Fibroblast of pulmonary artery (primary cell): Measurements from ENCODE around the gene RGS9.

Experiments
- DNase-seq: peaks from one replicate; pipeline ENCODE4 v3.0.0-alpha.2; 2010; ENCODE audit warnings: low read depth
- H3K4me3 ChIP-seq: replicated peaks from 2 replicates; pipeline ENCODE4 v1.5.1; 2011; ENCODE audit warnings: low read depth, mild to moderate bottlenecking, control low read depth, low read length, moderate library complexity
- CTCF ChIP-seq: IDR thresholded peaks from 2 replicates; pipeline ENCODE4 v1.5.1; 2011; ENCODE audit warnings: mild to moderate bottlenecking, control low read depth, low read length, inconsistent platforms; ENCODE audit errors: missing control alignments

RGS9 gene

GRCh38 chr17:65182233-65182632 is 45.1 kb downstream of the RGS9 start:
- no peak for DNase-seq
- TF ChIP-seq CTCF = no peak
- H3K4me3 ChIP-seq = no peak overlapping the region

GRCh38 chr17:65183736-65184135 is 46.6 kb downstream of the RGS9 start:
- peak; percentile 78 for DNase-seq
- H3K4me3 ChIP-seq = no peak overlapping the region
- no peak for TF ChIP-seq CTCF

- TF ChIP-seq CTCF = no peak
- DNase-seq = no peak
- H3K4me3 ChIP-seq = no peak overlapping the region
Observed at GRCh38 chr17:65184235-65184959, 47.2 kb downstream of the RGS9 start.

GRCh38 chr17:65185062-65185461 is 47.9 kb downstream of the RGS9 start:
- DNase-seq = no peak
- no peak overlapping the region for H3K4me3 ChIP-seq
- TF ChIP-seq CTCF = no peak

GRCh38 chr17:65185668-65186382 is 48.7 kb downstream of the RGS9 start:
- H3K4me3 ChIP-seq = no peak overlapping the region
- no peak for TF ChIP-seq CTCF

GRCh38 chr17:65190467-65191097 is 53.4 kb downstream of the RGS9 start:
- peak; percentile 42 for DNase-seq
- TF ChIP-seq CTCF = no peak
- H3K4me3 ChIP-seq = no peak overlapping the region

More at GRCh38 chr17:65185668-65186382, 48.7 kb downstream of the RGS9 start:
- no peak for DNase-seq
